ENCODE measurements around the gene RNPEPL1.
"Not testable (repeated sequence)": the region's sequence is repeated elsewhere in the genome, so short reads cannot be mapped to it uniquely, and the experiment has no call there.

RNPEPL1 gene

GRCh38 chr2:240538031-240538780, 30.1 kb upstream of the RNPEPL1 start:
- DNase-seq: no peak

- DNase-seq: not testable (repeated sequence)
These were observed 29.2 kb upstream of the RNPEPL1 start for GRCh38 chr2:240539101-240539500.

- DNase-seq: no peak
These were observed 28.4 kb upstream of the RNPEPL1 start for GRCh38 chr2:240539906-240540305.

- DNase-seq: no peak
These were observed 17.0 kb upstream of the RNPEPL1 start for GRCh38 chr2:240551288-240551687.

- no peak for DNase-seq
These were observed 16.5 kb upstream of the RNPEPL1 start for GRCh38 chr2:240551811-240552210.

GRCh38 chr2:240553956-240554480, 14.3 kb upstream of the RNPEPL1 start:
- no peak for DNase-seq

- DNase-seq: no peak
These were observed 13.4 kb upstream of the RNPEPL1 start for GRCh38 chr2:240554767-240555493.

- DNase-seq: no peak
These were observed 12.6 kb upstream of the RNPEPL1 start for GRCh38 chr2:240555541-240556250.

GRCh38 chr2:240556553-240557100, 11.7 kb upstream of the RNPEPL1 start:
- no peak for DNase-seq

GRCh38 chr2:240557101-240557751, 11.1 kb upstream of the RNPEPL1 start:
- DNase-seq: no peak

- no peak for DNase-seq
These were observed 10.5 kb upstream of the RNPEPL1 start, which contains the start of gene ANKMY1 for GRCh38 chr2:240557808-240558207. Gene ANKMY1 (minus strand): TSS chr2:240557988. CDS start chr2:240557335, 653 bp downstream.

- DNase-seq: no peak
These were observed 10.0 kb upstream of the RNPEPL1 start for GRCh38 chr2:240558236-240558761.

- no peak for DNase-seq
These were observed 9.0 kb upstream of the RNPEPL1 start for GRCh38 chr2:240559286-240559685.

GRCh38 chr2:240560084-240560479, 8.2 kb upstream of the RNPEPL1 start, which contains the start of gene DUSP28:
Gene DUSP28 (plus strand): TSS chr2:240560357. CDS start chr2:240560685, 328 bp downstream.
- DNase-seq: peak; percentile 58

- DNase-seq: peak; percentile 90
These were observed 7.6 kb upstream of the RNPEPL1 start for GRCh38 chr2:240560480-240561324.

- no peak for DNase-seq
These were observed 6.8 kb upstream of the RNPEPL1 start for GRCh38 chr2:240561325-240561971.

- DNase-seq: not testable (repeated sequence)
These were observed 5.1 kb upstream of the RNPEPL1 start for GRCh38 chr2:240563231-240563630.

GRCh38 chr2:240563951-240564560, 4.2 kb upstream of the RNPEPL1 start:
- DNase-seq: no peak

- no peak for DNase-seq
These were observed 3.5 kb upstream of the RNPEPL1 start for GRCh38 chr2:240564561-240565332.

Measured in NCI-H446 treated with DMSO at 0.1 percent for 48 hours (cell line).